SH-SY5Y (cell line): Measurements from ENCODE around the gene BRPF1.

Experiments used
- GATA2 ChIP-seq: IDR thresholded peaks from 2 replicates; pipeline ENCODE4 v1.6.1; 2011; ENCODE audit warnings: mild to moderate bottlenecking, low read depth, low read length
- GATA3 ChIP-seq: IDR thresholded peaks from 2 replicates; pipeline ENCODE4 v1.6.1; 2011; ENCODE audit warnings: low read depth, mild to moderate bottlenecking, low read length, moderate library complexity

- TF ChIP-seq GATA2 (no peak), GATA3 (no peak)
Observed at GRCh38 chr3:9780458-9780812, 48.9 kb downstream of the BRPF1 start.
